HG03039 (cell line): ENCODE measurements around the gene TSACC.

Experiments
- ATAC-seq: cut with Tn5 transposase; IDR thresholded peaks from one replicate; pipeline ENCODE4 v1.9.1; 2021; ENCODE audit warnings: mild to moderate bottlenecking, moderate library complexity; ENCODE audit not compliant: unreplicated experiment

TSACC gene

GRCh38 chr1:156391701-156392100, 53.4 kb downstream of the TSACC start:
- ATAC-seq, result no peak

DNA sequence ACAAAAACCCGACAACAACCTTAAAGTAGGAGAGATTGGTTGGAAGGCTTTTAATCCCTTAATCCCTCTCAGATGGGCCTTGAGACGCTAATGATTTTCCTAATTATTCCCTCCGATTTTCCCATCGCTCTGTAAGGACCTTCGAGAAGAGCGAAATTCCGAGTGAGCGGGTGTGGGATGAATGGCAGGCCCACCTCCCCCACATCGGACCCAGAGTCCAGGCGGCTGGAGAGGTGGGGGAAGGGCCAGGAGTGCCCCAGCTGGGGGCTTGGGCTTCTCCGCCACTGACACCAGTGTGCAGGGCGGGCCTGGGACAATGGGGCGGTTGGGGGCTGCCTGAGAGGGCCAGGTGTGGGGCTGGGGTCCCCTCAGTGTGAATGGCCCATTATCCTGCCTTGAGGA, 54.1 kb downstream of the TSACC start:
- no peak for ATAC-seq

- no peak for ATAC-seq
Observed at GRCh38 chr1:156393095-156393494, 54.8 kb downstream of the TSACC start.

DNA sequence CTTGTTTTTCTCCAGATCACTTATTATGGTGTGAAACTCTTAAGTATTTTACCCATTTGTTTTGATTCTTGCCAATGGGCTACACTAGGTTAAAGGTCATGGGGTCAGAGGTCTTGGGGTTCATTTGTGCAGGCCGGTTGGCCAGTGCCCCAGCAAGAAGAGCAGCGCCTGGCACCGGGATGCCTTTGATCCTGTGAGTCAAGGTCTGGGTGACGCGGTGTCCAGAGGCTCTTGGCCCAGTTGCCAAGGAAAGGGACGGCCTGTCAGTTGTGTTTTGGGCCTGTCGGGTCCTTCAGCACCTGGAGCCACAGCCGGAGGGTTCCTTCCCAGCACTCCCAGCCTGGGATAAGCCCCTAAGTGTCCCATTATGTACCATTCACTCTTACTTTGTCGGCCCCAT, 55.8 kb downstream of the TSACC start:
- ATAC-seq, result no peak

DNA sequence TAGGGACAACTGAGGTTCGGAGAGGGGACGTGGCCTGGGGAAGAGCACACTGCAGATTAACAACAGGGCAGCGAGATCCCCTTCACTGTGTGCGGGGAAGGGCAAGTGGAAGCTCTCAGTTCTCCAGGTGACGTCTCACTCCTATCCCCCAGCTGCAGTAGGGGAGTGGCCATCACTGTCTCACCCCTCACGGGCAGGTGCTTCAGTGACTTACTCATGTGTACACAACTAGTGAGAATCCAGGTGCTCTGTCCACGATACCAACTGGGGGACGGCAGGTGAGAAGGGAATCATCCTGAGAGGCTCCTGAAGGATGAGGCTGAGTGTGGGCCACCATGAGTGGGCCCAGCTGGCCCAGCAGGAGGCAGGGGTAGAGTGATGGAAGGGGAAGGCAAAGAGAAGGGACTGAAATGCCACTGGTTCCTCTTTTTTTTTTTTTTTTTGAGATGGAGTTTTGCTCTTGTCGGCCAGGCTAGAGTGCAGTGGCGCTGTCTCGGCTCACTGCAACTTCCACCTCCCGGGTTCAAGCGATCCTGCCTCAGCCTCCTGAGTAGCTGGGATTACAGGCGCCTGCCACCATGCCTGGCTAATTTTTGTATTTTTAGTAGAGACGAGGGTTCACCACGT, 56.6 kb downstream of the TSACC start:
- no peak for ATAC-seq
